HFFc6 (cell line): ENCODE results near the gene FERMT3. TPM values are rescaled to one million over a fixed set of nuclear protein-coding genes. Genes with fewer than 3 reads are reported as not detected.

Experiments used
- DNase-seq: peaks from one replicate; pipeline ENCODE4 v3.0.0-alpha.2; 2018
- H3K27ac Mint-ChIP-seq: 2 replicates; pipeline ENCODE4 v1.8.0; 2020; ENCODE audit warnings: mild to moderate bottlenecking, mixed read lengths
- H3K27me3 Mint-ChIP-seq: 2 replicates; pipeline ENCODE4 v1.8.0; 2021; ENCODE audit warnings: mild to moderate bottlenecking, moderate library complexity, mixed read lengths; ENCODE audit not compliant: insufficient read depth
- H3K36me3 Mint-ChIP-seq: 2 replicates; pipeline ENCODE4 v1.8.0; 2021; ENCODE audit warnings: low read depth, mixed read lengths
- H3K4me1 Mint-ChIP-seq: 2 replicates; pipeline ENCODE4 v1.8.0; 2020; ENCODE audit warnings: low read depth, mixed read lengths
- H3K4me3 Mint-ChIP-seq: 2 replicates; pipeline ENCODE4 v1.8.0; 2020; ENCODE audit warnings: mild to moderate bottlenecking, moderate library complexity, mixed read lengths
- H3K9me3 Mint-ChIP-seq: 2 replicates; pipeline ENCODE4 v1.8.0; 2020; ENCODE audit warnings: mild to moderate bottlenecking, mixed read lengths
- total RNA-seq, 6 experiments: library from RNA; stranded (reverse); fragmentation: NEBNext Ultra II Directional; extraction: Animal tissue kit (Norgen Biotek cat#: 25700); gene quantifications; 2 replicates in 1 of 6; 3 replicates in 5 of 6; pipeline ENCODE4 v1.2.3, GENCODE V29; 2021
- TF ChIP-seq, protein P1 (sequence below): fragments of 200-600 bp; sonication (generic); IDR thresholded peaks from 2 replicates; pipeline ENCODE4 v1.5.0; 2021; ENCODE audit warnings: antibody characterized with exemption, mild to moderate bottlenecking

Gene FERMT3
- total RNA-seq, 6 experiments from 2014 or later = 1.2 to 2.8 (median 1.7) TPM

DNA sequence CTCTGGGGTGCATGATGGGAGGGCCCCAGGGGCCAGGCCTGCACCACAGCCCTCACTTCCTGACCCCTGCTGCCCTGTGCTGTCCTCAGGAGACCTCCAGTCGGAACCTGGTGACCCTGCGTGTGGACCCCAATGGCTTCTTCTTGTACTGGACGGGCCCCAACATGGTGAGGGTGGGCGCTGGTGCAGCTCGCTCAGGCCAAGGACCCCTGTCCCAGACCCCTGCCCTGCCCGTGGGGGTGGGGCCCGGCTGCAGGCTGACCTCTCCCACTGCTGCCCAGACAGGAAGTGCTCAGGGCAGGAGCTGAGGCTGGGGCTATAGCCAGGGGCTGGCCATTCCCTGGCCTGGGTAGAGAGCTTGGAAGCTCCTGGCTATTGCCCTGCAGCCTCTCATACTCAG is 47.8 kb downstream of the FERMT3 start:
- TF ChIP-seq, protein P1, sequence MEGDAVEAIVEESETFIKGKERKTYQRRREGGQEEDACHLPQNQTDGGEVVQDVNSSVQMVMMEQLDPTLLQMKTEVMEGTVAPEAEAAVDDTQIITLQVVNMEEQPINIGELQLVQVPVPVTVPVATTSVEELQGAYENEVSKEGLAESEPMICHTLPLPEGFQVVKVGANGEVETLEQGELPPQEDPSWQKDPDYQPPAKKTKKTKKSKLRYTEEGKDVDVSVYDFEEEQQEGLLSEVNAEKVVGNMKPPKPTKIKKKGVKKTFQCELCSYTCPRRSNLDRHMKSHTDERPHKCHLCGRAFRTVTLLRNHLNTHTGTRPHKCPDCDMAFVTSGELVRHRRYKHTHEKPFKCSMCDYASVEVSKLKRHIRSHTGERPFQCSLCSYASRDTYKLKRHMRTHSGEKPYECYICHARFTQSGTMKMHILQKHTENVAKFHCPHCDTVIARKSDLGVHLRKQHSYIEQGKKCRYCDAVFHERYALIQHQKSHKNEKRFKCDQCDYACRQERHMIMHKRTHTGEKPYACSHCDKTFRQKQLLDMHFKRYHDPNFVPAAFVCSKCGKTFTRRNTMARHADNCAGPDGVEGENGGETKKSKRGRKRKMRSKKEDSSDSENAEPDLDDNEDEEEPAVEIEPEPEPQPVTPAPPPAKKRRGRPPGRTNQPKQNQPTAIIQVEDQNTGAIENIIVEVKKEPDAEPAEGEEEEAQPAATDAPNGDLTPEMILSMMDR = no peak
- DNase-seq = no peak
- no peak overlapping the region for H3K27ac Mint-ChIP-seq
- peaks cover 12% of the 10 kb centered on the region for H3K4me1 Mint-ChIP-seq
- peaks cover 8% of the 10 kb centered on the region for H3K36me3 Mint-ChIP-seq
- no peaks in the 10 kb centered on the region for H3K9me3 Mint-ChIP-seq
- no peak overlapping the region for H3K4me3 Mint-ChIP-seq
- H3K27me3 Mint-ChIP-seq = peaks cover 2% of the 10 kb centered on the region

DNA sequence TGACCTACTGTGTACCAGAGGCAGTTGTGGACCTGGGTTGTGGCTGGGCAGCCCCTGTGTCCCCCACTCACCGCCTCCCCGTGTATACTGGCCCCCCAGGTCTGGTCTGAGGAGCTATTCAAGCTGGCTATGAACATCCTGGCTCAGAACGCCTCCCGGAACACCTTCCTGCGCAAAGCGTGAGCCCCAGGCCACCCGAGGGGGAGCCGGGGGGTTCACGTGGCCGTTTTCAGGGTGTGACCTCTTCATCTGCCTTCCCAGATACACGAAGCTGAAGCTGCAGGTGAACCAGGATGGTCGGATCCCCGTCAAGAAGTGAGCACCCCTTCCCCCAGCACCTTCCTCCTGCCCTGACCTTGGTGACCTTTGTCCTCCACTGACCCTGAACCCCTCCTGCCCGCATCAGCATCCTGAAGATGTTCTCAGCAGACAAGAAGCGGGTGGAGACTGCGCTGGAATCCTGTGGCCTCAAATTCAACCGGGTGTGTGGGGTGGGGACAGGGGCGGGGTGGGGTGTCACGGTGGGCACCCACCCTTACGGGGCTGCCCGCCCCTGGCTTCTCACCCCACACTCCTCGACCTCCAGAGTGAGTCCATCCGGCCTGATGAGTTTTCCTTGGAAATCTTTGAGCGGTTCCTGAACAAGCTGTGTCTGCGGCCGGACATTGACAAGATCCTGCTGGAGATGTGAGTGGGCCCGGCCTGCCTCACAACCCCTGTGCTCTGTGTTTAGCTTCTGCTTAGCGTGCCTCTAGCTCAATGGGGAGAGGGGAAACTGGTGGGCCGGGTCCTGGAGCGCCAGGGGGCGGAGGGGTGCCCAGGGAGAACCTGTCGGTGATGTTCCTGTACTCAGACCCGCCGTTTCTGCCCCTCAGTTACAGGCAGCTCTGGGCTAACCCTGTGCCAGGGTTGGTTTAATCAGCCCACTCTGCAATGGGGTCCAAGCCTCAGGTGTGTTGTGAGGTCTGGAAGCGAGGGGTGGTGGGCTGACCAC is 48.9 kb downstream of the FERMT3 start:
- Mint-ChIP-seq H3K36me3 (peaks cover 19% of the 10 kb centered on the region), H3K27ac (no peak overlapping the region), H3K4me3 (no peak overlapping the region), H3K4me1 (peaks cover 12% of the 10 kb centered on the region), H3K9me3 (no peaks in the 10 kb centered on the region), H3K27me3 (peaks cover 2% of the 10 kb centered on the region)
- DNase-seq = no peak
- TF ChIP-seq, protein P1 = no peak

DNA sequence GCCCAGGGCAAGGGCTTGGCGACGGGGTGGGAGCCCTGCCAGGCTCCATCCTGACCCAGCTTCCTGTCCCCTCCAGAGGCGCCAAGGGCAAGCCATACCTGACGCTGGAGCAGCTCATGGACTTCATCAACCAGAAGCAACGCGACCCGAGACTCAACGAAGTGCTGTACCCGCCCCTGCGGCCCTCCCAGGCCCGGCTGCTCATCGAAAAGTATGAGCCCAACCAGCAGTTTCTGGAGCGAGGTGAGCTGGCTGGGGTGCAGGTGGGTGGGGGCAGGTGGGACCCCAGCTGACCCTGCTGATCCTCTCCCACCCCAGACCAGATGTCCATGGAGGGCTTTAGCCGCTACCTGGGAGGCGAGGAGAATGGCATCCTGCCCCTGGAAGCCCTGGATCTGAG is 49.8 kb downstream of the FERMT3 start:
- Mint-ChIP-seq H3K36me3 (peaks cover 19% of the 10 kb centered on the region), H3K27ac (no peak overlapping the region)
- no peak for DNase-seq

DNA sequence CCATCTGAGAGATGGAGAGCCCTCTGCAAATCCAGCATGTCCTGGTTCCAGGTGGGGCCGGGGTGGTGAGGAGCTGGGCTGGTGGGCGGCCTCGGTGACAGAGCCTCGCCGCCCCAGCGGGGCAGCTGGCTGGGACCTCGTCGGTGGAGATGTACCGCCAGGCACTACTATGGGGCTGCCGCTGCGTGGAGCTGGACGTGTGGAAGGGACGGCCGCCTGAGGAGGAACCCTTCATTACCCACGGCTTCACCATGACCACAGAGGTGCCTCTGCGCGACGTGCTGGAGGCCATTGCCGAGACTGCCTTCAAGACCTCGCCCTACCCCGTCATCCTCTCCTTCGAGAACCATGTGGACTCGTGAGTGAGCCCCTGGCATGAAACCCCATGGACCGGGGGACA is 51.8 kb downstream of the FERMT3 start:
- Mint-ChIP-seq H3K36me3 (peaks cover 32% of the 10 kb centered on the region), H3K9me3 (no peaks in the 10 kb centered on the region), H3K4me3 (no peak overlapping the region), H3K4me1 (peaks cover 16% of the 10 kb centered on the region), H3K27me3 (peaks cover 4% of the 10 kb centered on the region), H3K27ac (no peak overlapping the region)
- TF ChIP-seq, protein P1 = no peak
- DNase-seq = no peak

More for the DNA sequence above, 49.8 kb downstream of the FERMT3 start:
- no peaks in the 10 kb centered on the region for H3K9me3 Mint-ChIP-seq
- peaks cover 12% of the 10 kb centered on the region for H3K4me1 Mint-ChIP-seq
- TF ChIP-seq, protein P1 = no peak
- no peak overlapping the region for H3K4me3 Mint-ChIP-seq
- H3K27me3 Mint-ChIP-seq = peaks cover 2% of the 10 kb centered on the region

DNA sequence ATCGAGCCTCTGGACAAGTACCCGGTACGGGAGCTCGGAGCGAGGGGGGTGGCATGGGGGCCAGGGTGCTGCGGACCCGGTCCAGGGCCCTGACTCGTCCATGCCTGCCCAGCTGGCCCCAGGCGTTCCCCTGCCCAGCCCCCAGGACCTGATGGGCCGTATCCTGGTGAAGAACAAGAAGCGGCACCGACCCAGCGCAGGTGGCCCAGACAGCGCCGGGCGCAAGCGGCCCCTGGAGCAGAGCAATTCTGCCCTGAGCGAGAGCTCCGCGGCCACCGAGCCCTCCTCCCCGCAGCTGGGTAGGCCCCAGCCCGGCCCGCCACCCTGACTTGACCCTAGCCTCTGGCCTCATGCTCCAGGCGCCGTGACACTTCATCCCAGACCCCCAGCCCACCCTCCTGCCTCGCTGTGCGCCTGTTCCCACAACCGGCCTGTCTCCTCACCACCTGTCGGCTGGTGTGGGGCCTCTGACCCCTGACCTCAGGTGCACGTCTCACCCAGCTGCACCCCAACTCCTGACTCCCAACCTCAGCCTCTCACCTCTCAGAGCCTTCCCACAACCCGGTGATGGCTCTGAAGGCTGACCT is 52.5 kb downstream of the FERMT3 start:
- Mint-ChIP-seq H3K36me3 (peaks cover 33% of the 10 kb centered on the region), H3K9me3 (no peaks in the 10 kb centered on the region), H3K4me1 (peaks cover 9% of the 10 kb centered on the region), H3K27me3 (peaks cover 4% of the 10 kb centered on the region), H3K4me3 (no peak overlapping the region), H3K27ac (no peak overlapping the region)
- TF ChIP-seq, protein P1 = no peak
- no peak for DNase-seq
